HepG2 (cell line): Measurements from ENCODE around the gene ATRN. TPM values are rescaled to one million over a fixed set of nuclear protein-coding genes. Genes with fewer than 3 reads are reported as not detected.

Source experiments
- AGO2 ChIP-seq: fragments of 200-400 bp; formaldehyde crosslinking; optimal IDR thresholded peaks from 2 replicates; pipeline ENCODE3; 2017; ENCODE audit warnings: mild to moderate bottlenecking, low read depth, low read length, moderate library complexity
- EEA1 ChIP-seq: sonication (generic); formaldehyde crosslinking; IDR thresholded peaks from 2 replicates; pipeline ENCODE4 v1.5.1; 2020; ENCODE audit warnings: mild to moderate bottlenecking, missing genetic modification reagents, borderline replicate concordance
- HDAC1 ChIP-seq: sonication (generic); formaldehyde crosslinking; IDR thresholded peaks from 2 replicates; pipeline ENCODE4 v1.5.1; 2020; ENCODE audit warnings: mild to moderate bottlenecking, missing genetic modification reagents
- HNRNPUL1 ChIP-seq: fragments of 200-400 bp; formaldehyde crosslinking; IDR thresholded peaks from 2 replicates; pipeline ENCODE4 v1.6.1; 2017; ENCODE audit warnings: low read depth, mild to moderate bottlenecking, low read length, moderate library complexity
- KDM2A ChIP-seq: sonication (generic); formaldehyde crosslinking; IDR thresholded peaks from 2 replicates; pipeline ENCODE4 v1.4.0; 2020; ENCODE audit warnings: low read depth, missing genetic modification reagents, borderline replicate concordance
- KDM3A ChIP-seq: IDR thresholded peaks from 2 replicates; pipeline ENCODE4 v1.6.1; 2018; ENCODE audit warnings: low read depth, missing compliant biosample characterization
- KMT2B ChIP-seq: IDR thresholded peaks from 2 replicates; pipeline ENCODE4 v1.6.1; 2016; ENCODE audit warnings: missing genetic modification reagents, missing compliant biosample characterization
- NR2F6 ChIP-seq, 2 experiments: IDR thresholded peaks; 2 replicates each; pipeline ENCODE4 v1.6.1; 2016; ENCODE audit warnings: antibody characterized with exemption in 1 of 2, mild to moderate bottlenecking in 1 of 2
- PAF1 ChIP-seq: IDR thresholded peaks from 2 replicates; pipeline ENCODE4 v1.6.1; 2016; ENCODE audit warnings: missing genetic modification reagents, missing compliant biosample characterization
- RXRA ChIP-seq: sonication (generic); formaldehyde crosslinking; IDR thresholded peaks from 2 replicates; pipeline ENCODE4 v1.5.1; 2020; ENCODE audit warnings: missing genetic modification reagents
- ZFP36L2 ChIP-seq: sonication (generic); formaldehyde crosslinking; IDR thresholded peaks from 2 replicates; pipeline ENCODE4 v1.4.0; 2020; ENCODE audit warnings: missing genetic modification reagents
- ZNF121 ChIP-seq: sonication (generic); formaldehyde crosslinking; IDR thresholded peaks from 2 replicates; pipeline ENCODE4 v1.5.0; 2020; ENCODE audit warnings: mild to moderate bottlenecking, missing genetic modification reagents
- ZNF431 ChIP-seq: sonication (generic); formaldehyde crosslinking; IDR thresholded peaks from 2 replicates; pipeline ENCODE4 v1.9.0; 2022; ENCODE audit warnings: missing genetic modification reagents, low read depth, mild to moderate bottlenecking, borderline replicate concordance
- ZNF451 ChIP-seq: sonication (generic); formaldehyde crosslinking; IDR thresholded peaks from 2 replicates; pipeline ENCODE4 v1.5.0; 2020; ENCODE audit warnings: mild to moderate bottlenecking, missing genetic modification reagents
- ZNF577 ChIP-seq: sonication (generic); formaldehyde crosslinking; IDR thresholded peaks from 2 replicates; pipeline ENCODE4 v1.4.0; 2020; ENCODE audit warnings: mild to moderate bottlenecking, low read depth, missing genetic modification reagents, borderline replicate concordance
- ZNF746 ChIP-seq: sonication (generic); formaldehyde crosslinking; IDR thresholded peaks from 2 replicates; pipeline ENCODE4 v1.8.0; 2022; ENCODE audit warnings: mild to moderate bottlenecking, missing genetic modification reagents
- ZNF775 ChIP-seq: sonication (generic); formaldehyde crosslinking; IDR thresholded peaks from 2 replicates; pipeline ENCODE4 v1.4.0; 2020; ENCODE audit warnings: missing genetic modification reagents, mild to moderate bottlenecking, moderate library complexity, borderline replicate concordance
- ZNF878 ChIP-seq: sonication (generic); formaldehyde crosslinking; IDR thresholded peaks from 2 replicates; pipeline ENCODE4 v1.8.1; 2023; ENCODE audit warnings: mild to moderate bottlenecking, missing genetic modification reagents, moderate library complexity
- polyA plus RNA-seq, 8 experiments: library from polyadenylated mRNA; depleted of rRNA in 3 of 8; stranded (reverse) in 7 of 8; unstranded in 1 of 8; fragments of >200 nt; fragmentation: Illumina TruSeq in 4 of 8; extraction: Trizol in 4 of 8; gene quantifications; 2 replicates each; pipeline versions ENCODE4 v1.2.1 to v1.2.3, GENCODE V29; 2011 to 2016; ENCODE audit warnings: low read depth in 4 of 8, missing spikeins in 1 of 8, mixed read lengths in 1 of 8; ENCODE audit not compliant: insufficient read depth in 1 of 8
- total RNA-seq, 5 experiments: library from RNA; depleted of rRNA; stranded (reverse); fragments of >200 nt; fragmentation: Illumina TruSeq; extraction: Trizol; gene quantifications; 2 replicates each; pipeline ENCODE4 v1.2.3, GENCODE V29; 2016; ENCODE audit warnings: low read depth in 1 of 5
- TF ChIP-seq, protein P1 (sequence below): sonication (generic); formaldehyde crosslinking; IDR thresholded peaks from 2 replicates; pipeline ENCODE4 v1.4.0; 2020; ENCODE audit warnings: missing genetic modification reagents, borderline replicate concordance
- TF ChIP-seq, protein P2 (sequence below): sonication (generic); formaldehyde crosslinking; IDR thresholded peaks from 2 replicates; pipeline ENCODE4 v1.4.0; 2020; ENCODE audit warnings: missing genetic modification reagents, borderline replicate concordance
- TF ChIP-seq, protein P3 (sequence below): IDR thresholded peaks from 2 replicates; pipeline ENCODE4 v1.6.1; 2016; ENCODE audit warnings: mild to moderate bottlenecking
- TF ChIP-seq, protein P4 (sequence below): sonication (generic); formaldehyde crosslinking; IDR thresholded peaks from 2 replicates; pipeline ENCODE4 v1.4.0; 2020; ENCODE audit warnings: missing genetic modification reagents

The ATRN gene
- total and polyA plus RNA-seq, 2 of the 13 experiments (the other 11 are each of a cell fraction or from before 2014, with no cell fraction given) = 44.2 to 81.1 TPM

DNA sequence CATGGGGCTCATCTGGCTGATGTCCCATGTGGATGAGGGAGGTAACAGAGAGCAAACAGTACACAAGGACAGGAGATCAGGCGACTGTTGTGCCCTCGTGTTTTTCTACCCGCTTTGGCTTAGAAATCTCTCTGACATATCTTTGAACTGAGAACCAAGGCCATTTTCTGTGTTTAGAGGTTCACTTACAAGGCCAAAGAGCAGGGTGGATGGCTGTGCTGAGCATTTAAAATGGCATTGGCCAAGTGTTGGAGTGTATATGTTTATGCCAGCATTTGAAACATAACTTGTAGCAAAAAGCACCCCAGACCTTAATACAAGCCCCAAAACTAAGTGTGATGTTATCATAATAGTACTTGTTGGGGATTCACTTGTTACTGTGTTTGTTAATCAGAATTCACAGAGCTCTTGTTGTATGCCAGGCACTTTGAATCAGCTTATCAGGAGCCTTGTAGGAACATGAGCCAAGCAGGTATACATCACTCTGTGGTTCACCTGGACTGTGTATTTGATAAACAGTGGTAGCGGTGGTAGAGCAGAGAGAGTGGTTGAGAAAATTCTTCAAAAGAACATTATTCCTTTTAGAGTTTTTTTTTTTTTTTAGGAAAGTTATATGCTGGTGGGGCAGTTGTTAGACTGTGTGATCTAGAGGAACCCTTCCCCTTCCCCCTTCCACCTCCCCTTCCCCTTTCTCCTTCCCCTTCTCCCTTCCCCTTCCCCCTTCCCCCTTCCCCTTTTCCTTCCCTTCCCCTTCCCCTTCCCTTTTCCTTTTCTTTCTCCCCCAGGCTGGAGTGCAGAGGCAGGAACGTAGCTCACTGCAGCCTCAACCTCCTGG is 71.3 kb downstream of the ATRN start (continued):
- TF ChIP-seq ZNF746 (CRISPR knock-in tag) (no peak), KDM3A (CRISPR knock-in tag) (no peak; the same call in 1 of the 2 replicates), ZNF451 (CRISPR knock-in tag) (no peak), NR2F6 (IDR thresholded peaks at IDR 0.05) (peak; percentile 81), NR2F6 (CRISPR knock-in tag; IDR thresholded peaks at IDR 0.05) (peak; percentile 88), RXRA (CRISPR knock-in tag) (peak; percentile 90; the same call in 1 of the 2 replicates), ZNF775 (CRISPR knock-in tag) (no peak), AGO2 (no peak), PAF1 (CRISPR knock-in tag) (no peak), EEA1 (CRISPR knock-in tag) (no peak), ZNF431 (CRISPR knock-in tag) (peak; percentile 35; the same call in 1 of the 2 replicates), ZFP36L2 (CRISPR knock-in tag) (0 out of 2 replicates have a peak, but pooled peaks have one; percentile 6), ZNF577 (CRISPR knock-in tag) (no peak), HDAC1 (peak; percentile 83), KDM2A (CRISPR knock-in tag) (no peak), ZNF878 (peak; percentile 67; the same call in 1 of the 2 replicates), HNRNPUL1 (no peak), ZNF121 (CRISPR knock-in tag) (no peak), KMT2B (CRISPR knock-in tag) (peak; percentile 81)
- TF ChIP-seq, protein P1, sequence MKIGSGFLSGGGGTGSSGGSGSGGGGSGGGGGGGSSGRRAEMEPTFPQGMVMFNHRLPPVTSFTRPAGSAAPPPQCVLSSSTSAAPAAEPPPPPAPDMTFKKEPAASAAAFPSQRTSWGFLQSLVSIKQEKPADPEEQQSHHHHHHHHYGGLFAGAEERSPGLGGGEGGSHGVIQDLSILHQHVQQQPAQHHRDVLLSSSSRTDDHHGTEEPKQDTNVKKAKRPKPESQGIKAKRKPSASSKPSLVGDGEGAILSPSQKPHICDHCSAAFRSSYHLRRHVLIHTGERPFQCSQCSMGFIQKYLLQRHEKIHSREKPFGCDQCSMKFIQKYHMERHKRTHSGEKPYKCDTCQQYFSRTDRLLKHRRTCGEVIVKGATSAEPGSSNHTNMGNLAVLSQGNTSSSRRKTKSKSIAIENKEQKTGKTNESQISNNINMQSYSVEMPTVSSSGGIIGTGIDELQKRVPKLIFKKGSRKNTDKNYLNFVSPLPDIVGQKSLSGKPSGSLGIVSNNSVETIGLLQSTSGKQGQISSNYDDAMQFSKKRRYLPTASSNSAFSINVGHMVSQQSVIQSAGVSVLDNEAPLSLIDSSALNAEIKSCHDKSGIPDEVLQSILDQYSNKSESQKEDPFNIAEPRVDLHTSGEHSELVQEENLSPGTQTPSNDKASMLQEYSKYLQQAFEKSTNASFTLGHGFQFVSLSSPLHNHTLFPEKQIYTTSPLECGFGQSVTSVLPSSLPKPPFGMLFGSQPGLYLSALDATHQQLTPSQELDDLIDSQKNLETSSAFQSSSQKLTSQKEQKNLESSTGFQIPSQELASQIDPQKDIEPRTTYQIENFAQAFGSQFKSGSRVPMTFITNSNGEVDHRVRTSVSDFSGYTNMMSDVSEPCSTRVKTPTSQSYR (CRISPR knock-in tag) = peak; percentile 42; the same call in 1 of the 2 replicates
- TF ChIP-seq, protein P2, sequence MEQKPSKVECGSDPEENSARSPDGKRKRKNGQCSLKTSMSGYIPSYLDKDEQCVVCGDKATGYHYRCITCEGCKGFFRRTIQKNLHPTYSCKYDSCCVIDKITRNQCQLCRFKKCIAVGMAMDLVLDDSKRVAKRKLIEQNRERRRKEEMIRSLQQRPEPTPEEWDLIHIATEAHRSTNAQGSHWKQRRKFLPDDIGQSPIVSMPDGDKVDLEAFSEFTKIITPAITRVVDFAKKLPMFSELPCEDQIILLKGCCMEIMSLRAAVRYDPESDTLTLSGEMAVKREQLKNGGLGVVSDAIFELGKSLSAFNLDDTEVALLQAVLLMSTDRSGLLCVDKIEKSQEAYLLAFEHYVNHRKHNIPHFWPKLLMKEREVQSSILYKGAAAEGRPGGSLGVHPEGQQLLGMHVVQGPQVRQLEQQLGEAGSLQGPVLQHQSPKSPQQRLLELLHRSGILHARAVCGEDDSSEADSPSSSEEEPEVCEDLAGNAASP (CRISPR knock-in tag) = peak; percentile 83
- TF ChIP-seq, protein P3, sequence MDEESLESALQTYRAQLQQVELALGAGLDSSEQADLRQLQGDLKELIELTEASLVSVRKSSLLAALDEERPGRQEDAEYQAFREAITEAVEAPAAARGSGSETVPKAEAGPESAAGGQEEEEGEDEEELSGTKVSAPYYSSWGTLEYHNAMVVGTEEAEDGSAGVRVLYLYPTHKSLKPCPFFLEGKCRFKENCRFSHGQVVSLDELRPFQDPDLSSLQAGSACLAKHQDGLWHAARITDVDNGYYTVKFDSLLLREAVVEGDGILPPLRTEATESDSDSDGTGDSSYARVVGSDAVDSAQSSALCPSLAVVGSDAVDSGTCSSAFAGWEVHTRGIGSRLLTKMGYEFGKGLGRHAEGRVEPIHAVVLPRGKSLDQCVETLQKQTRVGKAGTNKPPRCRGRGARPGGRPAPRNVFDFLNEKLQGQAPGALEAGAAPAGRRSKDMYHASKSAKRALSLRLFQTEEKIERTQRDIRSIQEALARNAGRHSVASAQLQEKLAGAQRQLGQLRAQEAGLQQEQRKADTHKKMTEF (CRISPR knock-in tag) = peak; percentile 92
- TF ChIP-seq, protein P4, sequence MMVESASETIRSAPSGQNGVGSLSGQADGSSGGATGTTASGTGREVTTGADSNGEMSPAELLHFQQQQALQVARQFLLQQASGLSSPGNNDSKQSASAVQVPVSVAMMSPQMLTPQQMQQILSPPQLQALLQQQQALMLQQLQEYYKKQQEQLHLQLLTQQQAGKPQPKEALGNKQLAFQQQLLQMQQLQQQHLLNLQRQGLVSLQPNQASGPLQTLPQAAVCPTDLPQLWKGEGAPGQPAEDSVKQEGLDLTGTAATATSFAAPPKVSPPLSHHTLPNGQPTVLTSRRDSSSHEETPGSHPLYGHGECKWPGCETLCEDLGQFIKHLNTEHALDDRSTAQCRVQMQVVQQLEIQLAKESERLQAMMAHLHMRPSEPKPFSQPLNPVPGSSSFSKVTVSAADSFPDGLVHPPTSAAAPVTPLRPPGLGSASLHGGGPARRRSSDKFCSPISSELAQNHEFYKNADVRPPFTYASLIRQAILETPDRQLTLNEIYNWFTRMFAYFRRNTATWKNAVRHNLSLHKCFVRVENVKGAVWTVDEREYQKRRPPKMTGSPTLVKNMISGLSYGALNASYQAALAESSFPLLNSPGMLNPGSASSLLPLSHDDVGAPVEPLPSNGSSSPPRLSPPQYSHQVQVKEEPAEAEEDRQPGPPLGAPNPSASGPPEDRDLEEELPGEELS (CRISPR knock-in tag) = peak; percentile 97
